Measurements from ENCODE around the gene GRM2.
"Not testable (repeated sequence)": the region's sequence is repeated elsewhere in the genome, so short reads cannot be mapped to it uniquely, and the experiment has no call there.

Gene GRM2

GRCh38 chr3:51729042-51729633 is 22.3 kb downstream of the GRM2 start:
- no peak for DNase-seq (ENCODE audit: low spot score)

DNA sequence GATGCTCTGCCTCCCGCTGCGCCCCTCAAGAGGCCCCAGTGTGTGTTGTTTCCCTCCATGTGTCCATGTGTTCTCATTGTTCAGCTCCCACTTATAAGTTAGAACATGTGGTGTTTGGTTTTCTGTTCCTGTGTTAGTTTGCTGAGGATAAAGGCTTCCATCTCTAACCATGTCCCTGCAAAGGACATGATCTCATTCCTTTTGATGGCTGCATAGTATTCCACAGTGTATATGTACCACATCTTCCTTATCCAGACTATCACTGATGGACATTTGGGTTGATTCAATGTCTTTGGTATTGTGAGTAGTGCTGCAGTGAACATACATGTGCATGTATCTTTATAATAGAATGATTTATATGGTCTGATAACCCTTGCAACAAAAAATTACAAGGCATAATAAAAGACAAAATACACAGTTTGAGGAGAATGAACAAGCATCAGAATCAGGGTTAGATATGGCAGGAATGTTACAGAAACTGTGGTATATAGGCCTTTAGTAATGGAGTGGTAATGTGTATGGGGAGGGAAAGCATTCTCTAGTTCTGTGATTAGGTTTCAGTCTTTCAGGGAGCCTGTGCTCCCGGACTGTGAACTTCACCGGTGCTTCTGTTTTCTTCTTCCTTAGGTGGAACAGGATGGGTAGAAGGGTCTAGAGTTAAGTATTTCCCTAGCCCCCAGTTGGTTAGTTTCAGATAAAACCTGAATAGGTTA is 27.1 kb downstream of the GRM2 start:
- no peak for DNase-seq (ENCODE audit: low spot score)

DNA sequence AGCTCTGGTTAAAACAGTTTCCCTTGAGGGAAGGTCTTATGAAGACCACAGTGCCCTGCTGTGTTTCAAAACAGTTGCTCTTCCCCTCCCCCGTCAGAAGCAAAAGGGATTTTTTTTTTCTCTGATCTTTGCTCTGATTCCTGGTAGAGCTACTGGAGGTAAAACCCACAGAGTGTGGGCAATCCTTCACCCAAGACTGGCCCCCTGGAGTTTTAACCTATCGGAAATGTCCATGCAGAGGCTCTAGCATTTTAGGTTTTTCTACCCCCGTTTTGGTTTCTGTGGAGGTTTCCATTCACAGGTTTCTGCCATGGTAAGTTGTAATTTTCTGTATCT is 27.7 kb downstream of the GRM2 start:
- DNase-seq (ENCODE audit: low spot score): no peak

DNA sequence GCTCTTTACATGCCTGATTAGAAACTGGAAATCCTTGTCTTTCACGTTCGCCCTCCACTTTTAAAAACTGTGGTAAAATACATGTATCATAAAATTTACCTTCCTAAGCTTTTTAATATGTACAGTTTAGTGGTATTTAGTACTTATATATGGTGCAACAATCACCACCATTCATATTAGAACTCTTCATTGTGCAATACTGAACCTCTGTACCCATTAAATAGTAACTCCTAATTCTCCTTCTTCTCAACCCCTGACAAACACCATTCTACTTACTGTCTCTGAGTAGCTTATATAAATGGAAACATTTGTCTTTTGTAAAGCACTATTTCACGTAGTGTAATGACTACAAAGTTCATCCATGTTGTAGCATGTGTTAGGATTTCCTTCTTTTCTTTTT is 28.2 kb downstream of the GRM2 start:
- no peak for DNase-seq (ENCODE audit: low spot score)

GRCh38 chr3:51735950-51736349 is 29.1 kb downstream of the GRM2 start:
- DNase-seq (ENCODE audit: low spot score): no peak

DNA sequence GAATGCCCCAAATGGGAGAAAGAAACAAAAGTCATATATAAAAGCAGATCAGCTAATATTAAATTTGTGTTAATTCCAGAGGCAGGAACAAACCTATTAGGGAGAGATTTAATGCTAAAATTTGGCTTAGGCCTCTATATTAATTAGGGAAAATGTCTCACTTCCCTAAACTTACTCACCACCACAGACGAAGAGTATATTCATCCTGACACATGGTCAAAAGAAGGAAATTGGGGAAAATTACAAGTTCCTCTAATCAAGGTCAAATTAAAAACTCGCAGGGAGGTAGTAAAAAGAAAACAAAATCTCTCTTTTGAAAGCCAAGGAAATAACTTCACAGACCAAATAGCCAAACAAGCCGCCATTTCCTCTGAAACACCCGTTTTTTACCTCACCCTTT is 32.2 kb downstream of the GRM2 start:
- no peak for DNase-seq (ENCODE audit: low spot score)

GRCh38 chr3:51742320-51742719 is 35.5 kb downstream of the GRM2 start:
- DNase-seq (ENCODE audit: low spot score): not testable (repeated sequence)

- DNase-seq (ENCODE audit: low spot score): peak; percentile 7
Observed at GRCh38 chr3:51742978-51743377, 36.1 kb downstream of the GRM2 start.

GRCh38 chr3:51747840-51748239 is 41.0 kb downstream of the GRM2 start:
- no peak for DNase-seq (ENCODE audit: low spot score)

DNA sequence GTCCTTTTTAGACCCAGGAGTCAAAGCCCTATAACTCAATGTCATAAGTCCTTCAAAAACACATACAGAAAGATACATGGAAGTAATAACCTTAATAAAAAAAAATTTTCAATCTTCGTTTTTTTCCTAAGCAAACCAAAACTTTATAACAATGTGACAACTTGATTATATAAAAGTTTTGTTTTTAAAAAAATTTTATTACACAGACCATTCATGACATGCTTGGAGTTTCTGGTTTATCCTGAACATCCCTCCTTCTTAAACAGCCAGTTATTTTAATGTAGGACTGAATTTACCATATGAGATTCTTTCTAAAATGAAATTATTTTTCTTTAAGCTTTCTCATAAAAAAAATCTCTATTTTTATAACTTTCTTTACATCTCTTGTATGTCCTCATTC is 41.5 kb downstream of the GRM2 start:
- DNase-seq (ENCODE audit: low spot score): no peak

GRCh38 chr3:51750878-51751277 is 44.0 kb downstream of the GRM2 start:
- no peak for DNase-seq (ENCODE audit: low spot score)

- no peak for DNase-seq (ENCODE audit: low spot score)
Observed at GRCh38 chr3:51751287-51751686, 44.4 kb downstream of the GRM2 start.

DNA sequence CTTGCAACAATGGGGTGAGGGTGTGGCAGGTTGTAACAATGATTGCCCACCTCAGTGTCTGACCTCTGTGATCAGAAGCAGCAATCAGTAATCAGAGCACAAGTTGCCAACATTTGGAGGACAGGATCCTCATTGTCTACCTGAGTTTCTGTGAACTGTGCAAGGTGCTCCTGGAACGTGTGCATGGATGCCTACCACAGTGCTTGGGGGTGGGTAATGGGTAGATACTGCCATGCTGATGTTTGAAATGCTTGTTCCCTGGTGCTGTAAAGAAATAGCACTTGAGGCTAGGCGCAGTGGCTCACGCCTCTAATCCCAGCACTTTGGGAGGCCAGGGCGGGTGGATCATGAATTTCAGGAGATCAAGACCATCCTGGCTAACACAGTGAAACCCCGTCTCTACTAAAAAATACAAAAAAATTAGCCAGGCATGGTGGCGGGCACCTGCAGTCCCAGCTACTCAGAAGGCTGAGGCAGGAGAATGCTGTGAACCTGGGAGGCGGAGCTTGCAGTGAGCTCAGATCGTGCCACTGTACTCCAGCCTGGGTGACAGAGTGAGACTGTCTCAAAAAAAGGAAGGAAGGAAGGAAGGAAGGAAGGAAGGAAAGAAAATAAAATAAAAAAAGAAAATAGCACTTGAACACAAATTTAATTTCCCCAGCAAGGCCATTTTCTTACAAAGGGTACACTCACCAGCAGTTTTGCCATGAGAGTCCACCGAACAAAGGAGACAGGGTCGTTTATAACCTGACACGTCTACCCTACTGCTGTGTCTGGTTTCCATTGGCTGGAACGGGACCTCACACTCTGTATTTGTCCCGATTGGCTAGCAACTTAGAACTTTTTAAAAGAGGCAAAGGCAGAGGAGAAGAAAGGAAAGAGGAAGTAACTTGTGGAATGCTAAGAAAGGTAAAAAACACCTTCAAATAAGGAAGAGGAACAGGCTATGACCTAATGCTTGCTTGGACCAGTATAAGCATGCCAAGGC is 47.2 kb downstream of the GRM2 start:
- DNase-seq (ENCODE audit: low spot score): not testable (repeated sequence)

- no peak for DNase-seq (ENCODE audit: low spot score)
Observed at GRCh38 chr3:51759203-51759602, 52.3 kb downstream of the GRM2 start.

All from globus pallidus (tissue), 1 donor.